ENCODE measurements around the gene CD300LF.
A peak's percentile ranks its signal among the peaks of the same experiment; 100 is the strongest.

The CD300LF gene

GRCh38 chr17:74712756-74713155 is at the start of gene CD300LF:
TSS of gene CD300LF (minus strand) at chr17:74712923. CDS start at chr17:74712866, 57 bp downstream.
- DNase-seq (ENCODE audit: low read depth): no peak

GRCh38 chr17:74761931-74762330 is 49.2 kb upstream of the CD300LF start:
- no peak for DNase-seq (ENCODE audit: low read depth)

GRCh38 chr17:74761419-74761818 is 48.7 kb upstream of the CD300LF start:
- no peak for DNase-seq (ENCODE audit: low read depth)

GRCh38 chr17:74760404-74761105 is 47.8 kb upstream of the CD300LF start:
- no peak for DNase-seq (ENCODE audit: low read depth)

GRCh38 chr17:74759941-74760340 is 47.2 kb upstream of the CD300LF start:
- DNase-seq (ENCODE audit: low read depth): no peak

- no peak for DNase-seq (ENCODE audit: low read depth)
These were observed 46.6 kb upstream of the CD300LF start for GRCh38 chr17:74759243-74759801.

DNA sequence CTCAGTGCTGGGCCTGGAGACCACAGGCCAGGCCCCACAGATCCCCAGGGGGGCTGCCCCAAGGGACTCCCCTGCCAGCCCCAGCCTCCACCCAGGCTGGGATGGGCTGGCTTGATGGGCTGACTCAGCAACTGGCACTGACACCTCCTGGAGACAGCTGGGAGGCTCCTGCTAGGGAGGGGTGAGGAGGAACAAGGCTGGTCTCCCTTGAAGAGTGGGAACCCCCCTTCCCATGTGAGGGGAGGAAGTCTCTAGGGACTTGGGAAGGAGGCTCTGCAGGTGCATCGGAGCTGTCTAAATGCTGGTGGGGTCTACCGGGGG is 46.1 kb upstream of the CD300LF start:
- DNase-seq (ENCODE audit: low read depth): peak; percentile 32

DNA sequence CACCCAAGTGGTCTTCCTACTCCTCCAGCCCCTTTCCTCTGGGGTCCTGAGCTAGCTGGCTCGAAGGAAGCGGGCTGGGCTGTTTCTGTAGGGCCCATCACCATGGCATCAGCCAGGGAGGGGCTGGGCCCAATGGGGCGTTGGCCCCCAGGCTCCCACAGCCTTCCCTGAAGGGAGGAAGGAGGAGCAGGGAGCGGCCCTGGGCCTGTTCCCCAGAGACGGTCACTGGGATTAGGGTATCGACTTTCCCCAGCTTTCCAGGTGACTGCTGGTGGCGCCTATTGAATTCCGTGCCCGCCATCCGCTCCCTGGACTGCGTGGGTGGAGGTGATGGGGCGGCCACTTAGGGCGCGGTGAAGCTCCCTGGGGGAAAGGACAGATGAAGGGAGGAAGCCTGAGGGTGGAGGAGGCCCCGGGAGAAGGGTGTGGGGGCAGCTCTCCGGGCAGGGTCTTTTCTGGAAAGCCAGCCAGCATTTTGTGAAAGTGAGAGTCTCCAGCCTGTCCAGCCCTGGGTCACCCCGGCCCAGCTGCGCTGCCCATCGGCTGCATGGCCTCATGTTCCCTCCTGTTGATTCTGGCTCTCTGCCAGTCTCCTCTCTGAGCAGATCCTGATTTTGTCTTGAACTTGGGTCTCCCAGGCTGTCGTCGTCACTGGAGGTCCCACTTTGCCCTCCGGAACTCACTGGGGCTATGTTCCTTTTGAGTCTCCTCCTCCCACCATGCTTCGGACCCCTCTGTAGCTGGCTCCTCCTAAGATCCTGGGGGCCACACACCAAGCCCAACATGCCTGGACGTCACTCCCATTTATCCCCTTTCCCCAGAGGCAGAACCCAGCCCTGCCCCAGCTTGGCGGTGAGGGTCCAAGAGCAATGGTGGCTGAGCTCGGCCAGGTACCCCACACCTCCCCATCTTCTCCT is 45.5 kb upstream of the CD300LF start:
- no peak for DNase-seq (ENCODE audit: low read depth)

GRCh38 chr17:74757502-74757901 is 44.8 kb upstream of the CD300LF start:
- DNase-seq (ENCODE audit: low read depth): no peak

GRCh38 chr17:74756891-74757290 is 44.2 kb upstream of the CD300LF start:
- no peak for DNase-seq (ENCODE audit: low read depth)

- no peak for DNase-seq (ENCODE audit: low read depth)
These were observed 42.8 kb upstream of the CD300LF start for GRCh38 chr17:74755533-74755932.

DNA sequence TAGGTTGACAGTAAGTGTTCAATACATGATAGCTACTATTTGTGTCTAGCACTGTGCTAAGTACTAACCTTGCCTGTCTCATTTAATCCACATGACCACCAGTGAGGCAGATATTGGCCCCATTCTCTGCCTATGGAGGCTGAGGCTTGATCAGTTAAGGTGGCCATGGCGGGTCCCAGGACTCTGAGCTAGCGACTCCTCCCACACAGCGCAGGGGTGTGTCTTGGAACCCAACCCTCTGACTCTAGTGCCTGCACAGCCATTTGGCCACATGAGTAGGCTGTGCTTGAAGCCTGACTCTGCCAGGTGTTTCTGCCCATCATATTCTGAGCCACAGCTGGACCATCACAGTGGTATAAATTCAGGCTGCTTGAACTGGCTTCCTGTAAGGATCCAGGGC is 42.1 kb upstream of the CD300LF start:
- DNase-seq (ENCODE audit: low read depth): no peak

- DNase-seq (ENCODE audit: low read depth): no peak
These were observed 40.2 kb upstream of the CD300LF start for GRCh38 chr17:74752822-74753401.

DNA sequence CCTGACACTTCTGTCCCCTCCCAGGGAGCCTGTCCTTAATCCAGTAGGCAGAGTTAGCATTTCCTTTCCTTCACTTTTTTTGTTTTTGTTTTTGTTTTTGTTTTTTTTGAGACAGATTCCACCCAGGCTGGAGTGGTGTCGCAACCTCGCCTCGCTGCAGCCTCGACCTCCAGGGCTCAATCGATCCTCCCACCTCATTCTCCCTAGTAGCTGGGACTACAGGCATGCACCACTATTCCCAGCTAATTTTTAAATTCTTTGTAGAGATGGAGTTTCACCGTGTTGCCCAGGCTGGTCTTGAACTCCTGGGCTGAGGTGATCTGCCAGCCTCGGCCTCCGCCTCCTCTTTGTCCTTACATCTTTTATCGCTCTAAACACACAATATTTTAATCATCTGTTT is 39.7 kb upstream of the CD300LF start:
- DNase-seq (ENCODE audit: low read depth): no peak

DNA sequence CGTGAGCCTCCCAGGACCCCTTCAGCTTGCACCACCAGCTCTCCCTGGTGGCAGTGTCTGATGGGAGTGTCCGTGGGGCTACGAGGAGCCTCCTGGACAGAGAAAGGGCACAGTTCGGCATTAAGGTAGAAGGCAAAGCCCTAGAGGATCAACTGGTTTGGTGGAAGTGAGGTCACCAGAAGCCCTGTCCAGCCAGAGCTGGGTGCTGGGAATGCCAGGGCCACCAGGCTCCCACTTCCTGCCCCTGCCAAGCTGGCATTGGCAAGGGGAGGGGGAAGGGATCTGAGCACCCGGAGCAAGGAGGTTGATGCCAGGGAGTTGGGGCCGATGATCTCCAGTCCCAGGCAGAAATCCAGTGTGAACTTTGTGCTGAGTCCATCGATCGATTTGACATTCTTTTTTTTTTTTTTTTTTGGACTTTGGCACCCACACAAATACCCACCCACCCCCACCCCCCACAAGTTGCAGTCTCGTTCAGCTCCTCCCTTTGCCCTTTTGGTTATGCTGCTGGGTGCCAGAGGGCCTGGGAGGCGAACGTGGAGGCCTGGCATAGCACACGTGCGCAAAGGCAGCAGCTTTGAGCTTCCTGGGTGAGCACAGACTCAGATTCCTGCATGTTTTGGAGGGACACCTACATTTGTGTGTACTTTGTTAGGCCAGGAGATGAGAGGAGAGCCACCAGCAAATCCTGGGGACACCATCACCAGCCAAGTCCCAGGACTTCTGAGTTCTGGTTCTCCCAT is 37.8 kb upstream of the CD300LF start:
- no peak for DNase-seq (ENCODE audit: low read depth)

- no peak for DNase-seq (ENCODE audit: low read depth)
These were observed 37.3 kb upstream of the CD300LF start for GRCh38 chr17:74750039-74750326.

GRCh38 chr17:74749279-74750038 is 36.7 kb upstream of the CD300LF start:
- DNase-seq (ENCODE audit: low read depth): no peak

DNA sequence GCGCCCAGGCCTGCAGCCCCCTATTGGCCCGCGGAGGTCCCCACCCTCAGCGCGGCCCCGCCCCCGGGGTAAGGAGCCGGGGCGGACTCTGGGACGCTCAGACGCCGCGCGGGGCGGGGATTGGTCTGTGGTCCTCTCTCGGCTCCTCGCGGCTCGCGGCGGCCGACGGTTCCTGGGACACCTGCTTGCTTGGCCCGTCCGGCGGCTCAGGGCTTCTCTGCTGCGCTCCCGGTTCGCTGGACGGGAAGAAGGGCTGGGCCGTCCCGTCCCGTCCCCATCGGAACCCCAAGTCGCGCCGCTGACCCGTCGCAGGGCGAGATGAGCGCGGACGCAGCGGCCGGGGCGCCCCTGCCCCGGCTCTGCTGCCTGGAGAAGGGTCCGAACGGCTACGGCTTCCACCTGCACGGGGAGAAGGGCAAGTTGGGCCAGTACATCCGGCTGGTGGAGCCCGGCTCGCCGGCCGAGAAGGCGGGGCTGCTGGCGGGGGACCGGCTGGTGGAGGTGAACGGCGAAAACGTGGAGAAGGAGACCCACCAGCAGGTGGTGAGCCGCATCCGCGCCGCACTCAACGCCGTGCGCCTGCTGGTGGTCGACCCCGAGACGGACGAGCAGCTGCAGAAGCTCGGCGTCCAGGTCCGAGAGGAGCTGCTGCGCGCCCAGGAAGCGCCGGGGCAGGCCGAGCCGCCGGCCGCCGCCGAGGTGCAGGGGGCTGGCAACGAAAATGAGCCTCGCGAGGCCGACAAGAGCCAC is 36.0 kb upstream of the CD300LF start, which contains the start of gene NHERF1:
Gene NHERF1 (plus strand): TSS at position 100 of the 750 bp plus-strand sequence. CDS start 219 bp downstream, at position 319.
- DNase-seq (ENCODE audit: low read depth): peak; percentile 87

DNA sequence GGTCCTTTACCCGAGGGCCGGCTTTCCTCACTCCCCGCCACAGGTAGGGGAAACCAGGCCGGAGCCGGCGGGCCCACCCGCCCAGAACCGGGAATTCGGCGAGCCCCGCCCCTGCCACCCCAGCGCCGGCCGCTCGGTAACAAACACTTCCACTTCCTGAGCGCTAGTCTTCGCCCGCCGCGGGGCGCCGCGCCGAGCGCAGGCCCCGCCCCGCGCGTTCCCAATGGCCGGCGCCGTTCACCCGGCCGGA is 35.5 kb upstream of the CD300LF start:
- DNase-seq (ENCODE audit: low read depth): no peak

DNA sequence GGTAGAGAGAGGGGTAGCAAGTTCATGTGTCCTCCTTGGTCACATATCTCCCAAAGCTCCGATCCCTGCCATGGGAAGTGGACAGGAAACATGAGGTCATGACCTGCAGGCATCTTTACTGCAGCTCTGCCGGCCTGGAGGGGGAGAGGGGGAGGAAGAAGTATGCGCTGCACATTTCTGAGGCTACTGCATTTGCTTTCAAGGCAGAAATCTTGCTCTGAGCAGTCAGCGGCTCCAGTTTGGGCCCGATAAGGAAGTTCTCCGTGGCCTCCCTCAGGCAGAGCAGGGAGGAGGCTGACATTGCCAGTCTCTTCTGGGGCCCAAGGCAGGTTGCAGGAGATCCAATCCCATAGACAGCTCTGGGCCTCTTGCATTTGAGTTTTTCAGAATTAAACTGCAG is 34.2 kb upstream of the CD300LF start:
- DNase-seq (ENCODE audit: low read depth): no peak

DNA sequence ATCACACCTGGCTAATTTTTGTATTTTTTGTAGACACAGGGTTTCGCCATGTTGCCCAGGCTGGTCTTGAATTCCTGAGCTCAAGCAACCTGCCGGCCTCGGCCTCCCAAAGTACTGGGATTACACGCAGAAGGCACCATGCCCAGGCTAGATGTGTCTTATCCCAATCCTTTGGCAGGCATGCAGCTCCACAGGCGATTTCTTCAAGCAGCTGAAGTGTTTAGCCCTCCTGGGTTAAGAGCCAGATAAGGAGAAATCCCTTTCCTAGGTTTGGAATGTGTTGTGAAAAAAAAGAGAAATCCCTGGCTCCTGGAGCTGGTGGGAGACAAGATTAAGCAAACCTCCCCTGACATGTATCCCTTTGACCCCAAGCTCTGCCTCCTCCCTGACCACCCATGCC is 33.7 kb upstream of the CD300LF start:
- no peak for DNase-seq (ENCODE audit: low read depth)
